ENCODE measurements around the gene CAND1. TPM values are rescaled to one million over a fixed set of nuclear protein-coding genes. Genes with fewer than 3 reads are reported as not detected.

The CAND1 gene
- total and polyA plus RNA-seq, 9 of the 15 experiments (the other 6 are each of a cell fraction or from before 2014, with no cell fraction given) = 24.0 to 167 (median 77.5) TPM

DNA sequence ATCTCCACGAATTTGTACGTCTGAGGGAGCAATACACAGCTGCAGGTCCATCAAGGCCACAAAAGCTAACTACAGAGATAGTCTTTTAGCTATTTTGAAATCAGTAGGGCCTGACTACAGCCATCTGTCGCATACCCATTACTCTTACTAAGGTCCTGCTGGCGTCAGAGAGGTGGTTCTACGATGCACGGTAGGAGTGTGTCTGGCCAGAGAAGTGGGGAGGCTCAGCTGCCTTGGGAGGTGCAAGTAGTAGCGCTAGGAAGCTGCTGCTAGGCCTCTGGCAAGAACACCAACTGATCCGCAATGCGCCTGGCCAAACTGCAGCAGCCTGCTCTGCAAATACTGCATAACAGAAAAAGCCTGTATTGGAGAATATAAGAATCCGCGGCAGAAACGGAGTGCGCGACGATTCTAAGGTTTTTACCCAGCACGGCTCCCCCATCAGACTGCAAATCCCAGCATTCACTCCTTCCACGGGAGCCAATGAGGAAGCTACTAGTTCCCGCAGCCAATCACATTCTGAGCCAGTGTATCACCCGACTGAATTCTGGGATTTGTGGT is 743 bp upstream of the CAND1 start (continued):
- TF ChIP-seq ZNF655 (CRISPR knock-in tag; IDR thresholded peaks at IDR 0.05) (no peak), TCF3 (CRISPR knock-in tag; IDR thresholded peaks at IDR 0.05) (0 out of 2 replicates have a peak, but pooled peaks have one; percentile 3), NFYB (IDR thresholded peaks at IDR 0.05; ENCODE audit: extremely low read depth, insufficient read length) (peak; percentile 90), BCOR (IDR thresholded peaks at IDR 0.05) (no peak), ZNF197 (CRISPR knock-in tag; IDR thresholded peaks at IDR 0.05; ENCODE audit: low read depth) (peak; percentile 89), ZBTB5 (IDR thresholded peaks at IDR 0.05) (no peak), HOXB6 (CRISPR knock-in tag; IDR thresholded peaks at IDR 0.05; ENCODE audit: borderline replicate concordance) (no peak), CBX3 (IDR thresholded peaks at IDR 0.05; ENCODE audit: borderline replicate concordance in 1 of 2, low read length in 2 of 2) (no peak), PHTF2 (CRISPR knock-in tag; IDR thresholded peaks at IDR 0.05) (no peak), KAT2B (IDR thresholded peaks at IDR 0.05; ENCODE audit: low read depth, low read length) (no peak), MBD2 (IDR thresholded peaks at IDR 0.05; ENCODE audit: borderline replicate concordance, low read depth) (peak; percentile 98), L3MBTL2 (IDR thresholded peaks at IDR 0.05) (no peak), ATF7 (IDR thresholded peaks at IDR 0.05) (no peak), SIX5 (IDR thresholded peaks at IDR 0.05; ENCODE audit: borderline replicate concordance in 1 of 2, insufficient read depth in 1 of 2, low read depth in 1 of 2, low read length in 2 of 2) (peak; percentile 92 to 93), JUN (IDR thresholded peaks at IDR 0.05; ENCODE audit: borderline replicate concordance, low read depth, low read length) (peak; percentile 64; the same call in 1 of the 2 replicates), JUN (CRISPR knock-in tag; IDR thresholded peaks at IDR 0.05; ENCODE audit: borderline replicate concordance) (no peak)
- TF ChIP-seq, protein P1, sequence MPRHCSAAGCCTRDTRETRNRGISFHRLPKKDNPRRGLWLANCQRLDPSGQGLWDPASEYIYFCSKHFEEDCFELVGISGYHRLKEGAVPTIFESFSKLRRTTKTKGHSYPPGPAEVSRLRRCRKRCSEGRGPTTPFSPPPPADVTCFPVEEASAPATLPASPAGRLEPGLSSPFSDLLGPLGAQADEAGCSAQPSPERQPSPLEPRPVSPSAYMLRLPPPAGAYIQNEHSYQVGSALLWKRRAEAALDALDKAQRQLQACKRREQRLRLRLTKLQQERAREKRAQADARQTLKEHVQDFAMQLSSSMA (CRISPR knock-in tag; IDR thresholded peaks at IDR 0.05) = no peak
- TF ChIP-seq, protein P2, sequence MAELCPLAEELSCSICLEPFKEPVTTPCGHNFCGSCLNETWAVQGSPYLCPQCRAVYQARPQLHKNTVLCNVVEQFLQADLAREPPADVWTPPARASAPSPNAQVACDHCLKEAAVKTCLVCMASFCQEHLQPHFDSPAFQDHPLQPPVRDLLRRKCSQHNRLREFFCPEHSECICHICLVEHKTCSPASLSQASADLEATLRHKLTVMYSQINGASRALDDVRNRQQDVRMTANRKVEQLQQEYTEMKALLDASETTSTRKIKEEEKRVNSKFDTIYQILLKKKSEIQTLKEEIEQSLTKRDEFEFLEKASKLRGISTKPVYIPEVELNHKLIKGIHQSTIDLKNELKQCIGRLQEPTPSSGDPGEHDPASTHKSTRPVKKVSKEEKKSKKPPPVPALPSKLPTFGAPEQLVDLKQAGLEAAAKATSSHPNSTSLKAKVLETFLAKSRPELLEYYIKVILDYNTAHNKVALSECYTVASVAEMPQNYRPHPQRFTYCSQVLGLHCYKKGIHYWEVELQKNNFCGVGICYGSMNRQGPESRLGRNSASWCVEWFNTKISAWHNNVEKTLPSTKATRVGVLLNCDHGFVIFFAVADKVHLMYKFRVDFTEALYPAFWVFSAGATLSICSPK (IDR thresholded peaks at IDR 0.05; ENCODE audit: borderline replicate concordance) = no peak
- TF ChIP-seq, protein P3, sequence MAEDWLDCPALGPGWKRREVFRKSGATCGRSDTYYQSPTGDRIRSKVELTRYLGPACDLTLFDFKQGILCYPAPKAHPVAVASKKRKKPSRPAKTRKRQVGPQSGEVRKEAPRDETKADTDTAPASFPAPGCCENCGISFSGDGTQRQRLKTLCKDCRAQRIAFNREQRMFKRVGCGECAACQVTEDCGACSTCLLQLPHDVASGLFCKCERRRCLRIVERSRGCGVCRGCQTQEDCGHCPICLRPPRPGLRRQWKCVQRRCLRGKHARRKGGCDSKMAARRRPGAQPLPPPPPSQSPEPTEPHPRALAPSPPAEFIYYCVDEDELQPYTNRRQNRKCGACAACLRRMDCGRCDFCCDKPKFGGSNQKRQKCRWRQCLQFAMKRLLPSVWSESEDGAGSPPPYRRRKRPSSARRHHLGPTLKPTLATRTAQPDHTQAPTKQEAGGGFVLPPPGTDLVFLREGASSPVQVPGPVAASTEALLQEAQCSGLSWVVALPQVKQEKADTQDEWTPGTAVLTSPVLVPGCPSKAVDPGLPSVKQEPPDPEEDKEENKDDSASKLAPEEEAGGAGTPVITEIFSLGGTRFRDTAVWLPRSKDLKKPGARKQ (CRISPR knock-in tag; IDR thresholded peaks at IDR 0.05) = no peak

All from K562 (cell line).